GM04504 (cell line): ENCODE data around the gene WDFY2.
"Not testable (repeated sequence)": the region's sequence is repeated elsewhere in the genome, so short reads cannot be mapped to it uniquely, and the experiment has no call there.

Experiments
- DNase-seq: peaks from one replicate; pipeline ENCODE4 v3.0.0-alpha.2; 2012; ENCODE audit warnings: low read depth

The WDFY2 gene, protein sequence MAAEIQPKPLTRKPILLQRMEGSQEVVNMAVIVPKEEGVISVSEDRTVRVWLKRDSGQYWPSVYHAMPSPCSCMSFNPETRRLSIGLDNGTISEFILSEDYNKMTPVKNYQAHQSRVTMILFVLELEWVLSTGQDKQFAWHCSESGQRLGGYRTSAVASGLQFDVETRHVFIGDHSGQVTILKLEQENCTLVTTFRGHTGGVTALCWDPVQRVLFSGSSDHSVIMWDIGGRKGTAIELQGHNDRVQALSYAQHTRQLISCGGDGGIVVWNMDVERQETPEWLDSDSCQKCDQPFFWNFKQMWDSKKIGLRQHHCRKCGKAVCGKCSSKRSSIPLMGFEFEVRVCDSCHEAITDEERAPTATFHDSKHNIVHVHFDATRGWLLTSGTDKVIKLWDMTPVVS

DNA sequence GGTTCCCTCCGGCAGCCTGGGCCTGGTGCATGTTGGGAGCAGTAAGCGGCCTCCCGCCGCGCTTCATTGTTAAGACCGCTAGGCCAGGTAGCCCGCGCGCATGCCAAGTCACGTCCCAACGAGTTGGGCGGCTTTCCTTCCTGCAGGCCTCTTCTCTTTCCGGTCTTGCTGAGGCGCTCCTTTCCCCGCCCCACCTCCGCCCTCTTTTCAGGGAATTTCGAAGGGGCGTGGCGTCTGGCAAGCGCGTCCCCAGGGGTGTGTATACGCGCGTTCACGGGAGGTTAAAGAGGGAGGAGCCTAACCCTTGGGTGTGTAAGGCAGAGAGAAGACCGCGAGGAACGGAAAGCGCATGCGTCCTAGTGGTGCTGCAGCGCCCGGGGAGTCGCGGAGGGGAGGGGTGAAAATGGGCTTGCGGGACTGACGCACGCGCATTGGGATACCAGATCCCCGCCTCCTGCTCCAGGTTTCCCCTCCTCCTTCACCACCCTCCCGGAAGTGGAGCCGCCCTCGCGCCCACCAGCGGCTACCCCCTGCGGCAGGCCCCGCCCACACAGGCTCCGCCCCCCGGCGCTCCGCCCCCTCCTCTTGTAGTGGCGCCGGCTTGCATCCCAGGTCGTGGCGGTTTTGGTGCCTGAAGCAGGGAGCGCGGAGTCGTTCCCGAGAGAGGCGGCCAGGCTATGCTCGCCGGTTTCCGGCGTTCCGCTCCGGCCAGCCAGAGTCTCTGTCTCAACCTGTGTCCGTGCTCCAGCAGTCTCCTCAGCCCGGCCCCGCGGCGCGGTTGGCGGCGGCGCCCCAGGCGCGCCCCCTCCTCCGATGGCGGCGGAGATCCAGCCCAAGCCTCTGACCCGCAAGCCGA is at the start of gene WDFY2:
Gene WDFY2 (plus strand): TSS at position 588 of the 856 bp plus-strand sequence. CDS start 226 bp downstream, at position 814.
- peak; percentile 100 for DNase-seq

DNA sequence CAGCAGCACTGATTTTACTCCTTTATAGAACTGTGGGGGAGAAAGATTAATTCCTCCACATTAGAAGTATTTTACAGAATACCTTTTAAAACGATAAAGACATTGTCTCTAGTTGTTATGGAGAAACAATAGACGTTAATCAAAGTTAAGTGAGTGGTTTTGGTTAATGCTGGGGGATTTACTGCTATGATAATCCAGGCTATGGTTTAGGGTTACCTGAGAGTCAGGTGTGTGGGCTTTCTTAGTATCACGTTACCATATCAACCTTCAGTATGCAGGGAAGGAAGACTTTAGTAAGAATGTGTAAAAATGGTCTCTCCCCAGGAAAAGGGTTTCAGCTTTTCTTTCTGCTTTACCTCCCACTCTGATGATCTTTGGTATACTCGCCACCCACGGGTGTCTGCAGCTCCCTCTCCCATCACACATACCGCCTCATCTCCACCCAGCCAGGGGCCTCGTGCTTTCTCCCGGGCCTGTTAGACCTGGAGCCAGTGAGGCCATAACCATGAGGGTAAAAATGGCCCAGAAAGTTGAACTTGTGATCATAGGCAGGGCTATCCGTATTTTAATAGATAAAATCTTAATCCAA is 45.6 kb upstream of the WDFY2 start:
- no peak for DNase-seq

DNA sequence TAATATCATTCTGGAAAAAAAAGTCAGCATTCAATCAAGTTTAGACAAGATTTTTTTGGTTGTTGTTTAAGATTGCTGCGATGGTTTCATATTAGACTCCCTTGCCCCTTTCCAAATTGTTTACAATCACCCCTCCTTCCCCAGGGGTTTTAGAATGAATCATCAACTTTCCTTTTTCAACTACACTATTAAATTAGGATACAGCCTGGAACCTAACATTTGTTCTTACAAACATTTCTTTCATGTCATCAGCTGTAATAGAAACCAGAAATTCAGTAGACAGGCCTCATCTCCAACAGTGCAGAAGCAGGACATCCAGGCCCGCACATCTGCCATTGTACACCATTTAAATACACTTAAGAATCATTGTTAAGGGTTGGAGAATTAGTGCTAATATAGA is 44.4 kb upstream of the WDFY2 start:
- no peak for DNase-seq

DNA sequence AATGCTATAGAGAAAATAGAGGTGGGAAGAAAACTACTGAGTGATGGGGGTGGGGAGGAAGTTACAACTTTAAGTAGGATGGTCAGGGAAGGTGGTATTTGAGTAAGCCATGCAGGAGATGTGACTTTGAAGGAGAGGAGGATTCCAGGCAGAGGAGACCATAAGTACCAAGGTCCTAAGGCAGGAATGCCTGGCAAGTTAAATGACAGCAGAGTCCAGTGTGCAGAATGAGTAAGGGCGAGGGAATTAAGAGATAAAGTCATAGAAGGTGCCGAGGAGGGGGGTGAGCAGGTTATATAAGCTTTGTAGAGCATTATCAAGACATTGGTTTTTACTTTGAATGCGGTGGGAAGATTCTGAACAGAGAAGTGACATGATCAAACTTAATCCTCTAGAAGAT is 43.2 kb upstream of the WDFY2 start:
- no peak for DNase-seq

DNA sequence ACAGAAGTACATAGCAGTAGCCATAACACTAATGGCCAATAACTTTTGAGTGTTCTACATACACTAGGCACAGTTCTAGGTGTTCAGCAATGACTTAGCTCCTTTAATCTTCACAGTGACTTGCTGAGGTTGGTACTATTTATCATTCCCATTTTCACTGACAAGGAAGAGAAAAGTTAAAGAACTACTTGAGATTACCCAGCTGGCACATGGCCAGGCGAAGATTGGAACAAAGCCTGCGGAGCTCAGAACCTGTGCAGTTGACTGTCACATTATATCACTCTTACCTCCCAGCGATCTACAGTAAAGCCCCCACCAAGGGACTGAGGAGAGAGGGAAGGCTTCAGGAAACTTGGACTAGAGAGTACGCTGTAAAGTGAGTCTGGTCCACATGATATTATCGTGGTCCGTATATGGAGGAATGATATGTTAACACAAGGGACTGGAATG is 42.4 kb upstream of the WDFY2 start:
- DNase-seq = no peak

DNA sequence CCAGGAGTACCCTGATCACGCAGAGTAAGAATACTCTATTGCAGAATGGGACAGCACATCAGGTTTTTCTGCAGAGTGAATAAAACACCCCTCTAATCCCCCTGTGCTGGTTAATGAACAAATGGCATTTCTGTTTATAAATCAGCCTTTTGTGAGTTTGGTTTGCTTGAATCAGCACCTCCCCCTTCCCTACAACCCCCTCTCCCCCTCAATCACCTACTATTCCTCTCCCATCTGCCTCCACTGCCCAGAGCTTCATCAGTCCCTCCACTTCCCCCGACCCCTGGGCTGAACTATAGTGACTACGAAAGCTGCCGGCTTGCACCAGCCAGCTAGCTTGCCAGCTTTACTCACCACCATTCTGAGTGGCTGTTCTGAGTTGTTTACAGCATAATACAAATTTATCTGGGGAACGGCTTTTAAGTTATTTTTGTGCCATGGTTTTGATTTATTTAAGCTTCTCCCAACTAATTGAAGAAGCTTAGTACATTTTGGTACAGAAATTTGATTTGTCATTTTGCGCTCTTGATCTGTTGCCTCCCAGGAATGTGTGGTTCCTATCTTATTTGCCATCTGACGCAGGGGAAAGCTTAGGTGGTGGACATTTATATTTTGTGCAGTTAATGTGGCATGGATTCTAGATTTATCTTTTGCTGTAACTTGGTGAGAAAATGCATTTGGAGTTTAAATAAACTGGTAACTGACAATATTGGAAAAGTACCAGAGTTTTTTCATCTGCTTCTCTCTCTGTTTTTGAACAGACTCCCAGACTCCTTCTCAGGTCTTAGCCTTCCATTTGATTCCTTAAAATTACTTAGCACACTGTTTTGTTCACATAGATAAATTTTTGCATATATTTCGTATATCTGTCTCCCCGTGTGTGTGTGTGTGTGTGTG is 41.7 kb upstream of the WDFY2 start:
- no peak for DNase-seq

DNA sequence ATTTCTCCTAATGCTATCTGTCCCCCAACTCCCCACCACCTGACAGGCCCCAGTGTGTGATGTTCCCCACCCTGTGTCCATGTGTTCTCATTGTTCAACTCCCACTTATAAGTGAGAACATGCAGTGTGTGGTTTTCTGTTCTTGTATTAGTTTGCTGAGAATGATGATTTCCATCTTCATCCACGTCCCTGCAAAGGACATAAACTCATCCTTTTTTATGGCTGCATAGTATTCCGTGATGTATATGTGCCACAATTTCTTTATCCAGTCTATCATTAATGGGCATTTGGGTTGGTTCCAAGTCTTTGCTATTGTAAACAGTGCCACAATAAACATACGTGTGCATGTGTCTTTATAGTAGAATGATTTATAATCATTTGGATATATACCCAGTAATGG is 38.8 kb upstream of the WDFY2 start:
- DNase-seq = not testable (repeated sequence)

DNA sequence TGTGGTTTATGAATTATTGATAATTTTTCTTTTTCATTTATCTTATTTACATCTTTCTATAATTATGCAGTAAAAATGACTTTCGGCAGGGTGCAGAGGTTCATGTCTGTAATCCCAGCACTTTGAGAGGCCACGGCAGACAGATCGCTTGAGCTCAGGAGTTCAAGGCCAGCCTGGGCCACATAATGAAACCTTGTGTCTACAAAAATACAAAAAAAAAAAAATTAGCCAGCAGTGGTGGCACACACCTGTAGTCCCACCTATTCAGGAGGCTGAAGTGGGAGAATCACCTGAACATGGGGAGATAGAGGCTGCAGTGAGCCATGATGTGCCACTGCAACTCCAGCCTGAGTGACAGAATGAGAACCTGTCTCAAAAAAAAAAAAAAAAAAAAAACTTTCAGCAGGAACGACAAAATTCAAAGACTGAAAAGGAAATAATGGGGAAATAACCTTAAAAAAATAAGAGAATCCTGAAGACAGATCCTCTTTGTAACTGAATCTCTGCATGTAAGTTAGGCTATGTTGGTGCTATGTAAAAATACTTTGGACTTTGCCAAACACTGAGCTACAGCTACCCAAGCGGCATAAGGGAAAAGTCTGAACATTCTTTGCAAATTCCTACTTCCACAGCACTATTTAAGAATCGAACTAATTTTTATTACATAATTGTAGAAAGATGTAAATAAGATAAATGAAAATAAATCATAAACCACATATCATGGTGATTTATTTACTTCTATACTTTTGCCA is 36.7 kb upstream of the WDFY2 start:
- DNase-seq = no peak

DNA sequence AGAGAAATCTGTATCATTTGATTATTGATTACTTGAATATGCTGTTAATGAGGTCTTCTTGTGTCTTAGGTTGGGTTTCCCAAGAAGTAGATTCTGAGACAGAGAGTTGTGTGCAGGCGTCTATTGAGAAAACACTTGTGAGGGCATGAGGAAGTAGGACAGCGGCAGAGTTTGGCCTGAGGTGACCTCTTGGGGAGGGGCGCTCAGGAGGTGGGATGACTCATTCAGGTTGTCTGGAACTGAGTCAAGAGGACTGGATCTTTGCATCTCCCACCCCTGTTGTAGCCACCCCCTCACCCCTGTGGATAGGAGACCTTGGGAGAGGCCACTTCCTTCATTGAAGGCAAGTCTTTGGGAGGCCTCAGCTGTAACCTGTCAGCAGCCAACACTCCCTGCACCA is 35.2 kb upstream of the WDFY2 start:
- DNase-seq = no peak

DNA sequence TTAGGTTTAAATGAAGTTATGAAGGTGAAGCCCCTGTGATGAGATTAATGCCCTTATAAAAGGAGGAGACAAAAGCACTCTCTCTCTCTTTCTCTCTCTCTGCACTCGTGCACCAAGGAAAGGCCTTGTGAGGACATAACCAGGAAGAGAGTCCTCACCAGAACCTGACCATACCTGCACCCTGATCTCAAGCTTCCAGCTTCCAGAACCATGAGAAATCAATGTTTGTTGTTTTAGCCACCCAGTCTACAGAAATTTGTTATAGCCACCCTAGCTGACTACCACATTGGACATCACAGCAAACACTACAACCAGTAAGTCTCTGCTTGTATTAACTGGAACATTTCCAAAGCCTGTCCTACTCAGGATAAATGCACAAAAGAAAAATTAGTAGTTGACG is 34.7 kb upstream of the WDFY2 start:
- no peak for DNase-seq

DNA sequence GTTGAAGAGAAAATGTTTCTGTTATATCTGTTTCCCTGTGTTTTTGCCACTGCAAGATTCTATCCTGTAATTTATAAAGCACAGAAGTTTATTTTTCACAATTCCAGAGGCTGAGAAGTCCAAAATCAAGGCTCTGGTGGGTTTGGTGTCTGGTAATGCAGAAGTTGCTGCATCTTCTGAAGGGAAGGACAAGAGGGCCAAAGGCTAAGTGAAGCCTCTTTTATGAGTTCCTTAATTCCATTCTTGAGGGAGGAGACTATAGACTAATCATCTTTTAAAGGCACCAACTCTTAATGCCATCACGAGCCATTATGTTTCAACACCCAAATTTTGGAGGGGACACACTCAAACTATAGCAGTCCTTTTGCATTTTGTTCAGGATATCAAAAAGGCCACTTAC is 34.1 kb upstream of the WDFY2 start:
- DNase-seq = no peak

DNA sequence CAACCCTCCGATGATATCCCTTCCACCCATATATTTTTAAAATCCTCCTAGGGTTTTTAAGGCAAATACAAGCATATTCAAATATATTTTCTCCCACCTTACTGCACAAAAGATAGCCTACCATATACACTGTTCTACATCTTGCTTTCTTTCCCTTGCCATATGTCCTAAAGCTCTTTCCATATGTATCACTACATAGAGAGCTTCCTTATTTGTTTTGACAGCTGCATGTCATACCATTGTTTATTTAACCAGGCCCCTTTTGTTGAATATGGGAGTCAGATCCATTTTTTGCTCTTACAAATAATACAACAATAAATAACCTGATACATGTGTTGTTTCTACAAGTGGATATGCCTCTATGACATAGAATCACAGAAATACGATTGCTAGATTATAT is 32.8 kb upstream of the WDFY2 start:
- no peak for DNase-seq

DNA sequence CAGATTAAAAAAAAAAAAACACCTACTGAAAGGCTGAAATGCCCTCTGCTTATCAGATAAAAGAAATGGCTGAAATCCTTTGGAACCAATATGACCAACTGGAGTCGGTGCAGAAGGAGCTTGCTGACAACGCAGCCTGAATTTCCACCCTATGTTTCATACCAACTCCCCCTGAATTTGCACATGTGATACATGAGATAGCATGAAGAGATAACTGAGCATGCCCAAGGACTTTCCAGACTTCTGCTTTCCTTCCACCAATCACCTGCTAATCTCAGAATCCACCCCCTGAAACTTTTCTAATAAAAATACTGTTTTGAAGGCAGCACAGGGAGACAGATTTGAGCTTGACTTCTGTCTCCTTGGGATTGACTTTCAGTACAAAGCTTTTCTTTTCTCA is 32.2 kb upstream of the WDFY2 start:
- no peak for DNase-seq

DNA sequence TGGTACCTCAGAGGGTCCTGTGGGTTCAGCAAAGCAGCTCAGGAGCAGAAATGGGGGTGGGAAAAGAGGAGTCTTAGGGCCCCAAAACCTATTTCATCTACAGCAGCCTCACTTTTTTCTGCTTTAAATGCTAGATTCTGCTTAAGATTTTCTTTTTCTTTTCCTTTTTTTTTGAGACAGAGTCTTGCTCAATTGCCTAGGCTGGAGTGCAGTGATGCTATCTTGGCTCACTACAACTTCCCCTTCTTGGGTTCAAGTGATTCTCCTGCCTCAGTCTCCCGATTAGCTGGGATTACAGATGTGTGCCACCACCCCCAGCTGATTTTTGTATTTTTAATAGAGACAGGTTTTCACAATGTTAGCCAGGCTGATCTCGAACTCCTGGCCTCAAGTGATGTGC is 30.7 kb upstream of the WDFY2 start:
- no peak for DNase-seq

DNA sequence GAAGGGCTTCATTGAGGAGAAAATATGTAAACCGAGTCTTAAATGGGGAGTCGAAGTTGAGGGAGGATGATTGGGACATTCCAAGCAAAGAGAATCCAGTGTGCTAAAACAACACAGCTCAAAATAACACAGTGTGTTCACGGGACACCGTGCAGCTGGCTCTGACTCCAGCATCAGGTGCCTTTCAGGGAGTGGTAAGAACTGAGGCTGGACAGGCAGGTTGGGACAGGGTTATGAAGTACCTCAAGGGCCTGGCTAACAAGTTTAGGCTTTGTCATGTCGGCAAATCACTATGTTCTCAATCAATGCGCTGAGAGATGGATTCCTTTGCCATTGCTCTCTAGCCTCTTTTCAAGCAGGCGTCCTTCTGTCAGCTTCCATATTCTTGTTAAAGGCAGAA is 27.5 kb upstream of the WDFY2 start:
- no peak for DNase-seq

DNA sequence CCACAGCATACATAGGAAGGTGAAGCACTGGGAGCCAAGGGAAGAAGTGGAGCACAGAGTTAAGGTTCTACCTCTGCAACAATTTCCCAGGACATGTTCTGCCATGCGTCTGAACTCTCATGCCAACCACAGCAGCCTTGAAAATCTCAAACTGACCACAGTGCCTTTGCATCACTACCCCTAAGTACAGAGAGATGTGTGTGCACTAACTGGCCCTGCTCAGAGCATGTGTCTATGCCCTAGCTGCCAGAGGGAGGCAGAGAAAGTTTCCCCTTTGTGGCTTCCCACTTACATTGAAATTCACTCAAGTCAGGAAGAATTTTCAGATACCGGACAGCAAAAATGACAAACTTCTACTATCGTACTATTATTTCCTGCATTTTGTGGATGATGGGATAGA is 26.8 kb upstream of the WDFY2 start:
- DNase-seq = no peak

DNA sequence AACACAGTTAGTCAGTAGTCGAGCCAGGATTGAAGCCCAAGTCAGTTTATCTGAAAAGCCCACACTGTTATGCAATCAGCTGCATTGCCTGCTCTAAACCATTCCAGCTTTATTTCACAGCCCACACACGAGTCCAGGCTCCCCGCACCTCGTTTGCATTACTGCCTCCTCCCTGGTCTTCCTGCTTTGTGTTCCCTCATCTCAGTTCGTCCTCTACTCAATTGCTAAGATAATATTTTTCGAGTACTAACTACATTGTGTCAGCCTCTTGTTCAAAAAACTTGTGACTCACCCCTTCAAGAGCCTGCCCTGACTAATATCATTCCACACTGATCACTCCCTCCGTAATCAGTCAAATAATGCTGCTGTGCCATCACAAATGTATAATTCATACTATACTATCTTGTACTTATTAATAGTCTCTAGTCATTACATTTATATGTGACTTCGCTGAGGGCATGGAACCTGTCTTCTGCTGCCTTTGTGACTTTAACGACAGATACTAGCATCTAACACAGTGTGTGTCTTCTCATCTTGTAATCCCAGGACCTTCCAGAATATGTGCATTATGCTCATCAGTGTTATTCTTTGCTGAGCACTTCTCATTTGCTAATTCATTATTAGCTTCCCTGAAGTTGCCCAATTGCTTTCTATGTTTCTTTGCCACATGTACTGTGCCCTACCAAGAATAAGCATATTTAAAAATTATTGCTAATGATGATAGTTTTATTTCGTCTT is 26.2 kb upstream of the WDFY2 start:
- peak; percentile 54 for DNase-seq

DNA sequence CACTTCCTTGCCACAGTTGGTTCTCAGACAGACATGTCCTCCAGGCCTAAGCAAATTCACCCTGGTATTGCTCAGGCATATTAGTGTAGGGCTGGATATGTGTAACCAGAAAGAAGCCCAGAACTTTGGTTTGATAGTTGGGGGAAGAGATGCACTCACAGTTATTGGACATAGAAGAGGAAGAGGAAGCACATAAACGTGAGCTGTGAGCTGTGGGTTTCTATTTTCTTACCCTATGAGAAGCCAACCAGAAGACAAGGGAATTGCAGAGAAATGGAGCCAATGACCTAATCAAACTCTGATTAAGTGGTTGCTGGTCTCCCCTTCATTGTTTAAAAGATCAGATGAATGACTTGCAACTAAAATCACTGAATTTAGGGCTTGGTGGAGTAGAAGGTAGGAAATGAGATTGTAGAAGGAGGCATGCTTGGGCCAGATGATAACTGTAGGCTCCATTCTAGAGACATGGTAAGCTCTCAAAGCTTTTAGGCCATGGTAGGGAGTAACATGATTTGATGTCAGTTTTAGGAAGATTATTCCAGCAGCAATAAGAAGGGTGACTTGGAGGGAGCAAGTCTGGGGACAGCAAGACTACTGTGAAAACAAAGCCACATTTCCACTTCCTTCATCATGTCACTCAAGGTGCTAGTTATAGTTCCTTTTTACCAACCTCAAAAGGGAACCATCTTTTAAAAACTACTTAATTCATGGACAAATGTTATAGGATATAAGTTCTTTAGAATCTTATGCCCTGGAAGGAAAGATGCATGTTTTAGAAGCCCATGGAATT is 24.1 kb upstream of the WDFY2 start:
- DNase-seq = no peak

DNA sequence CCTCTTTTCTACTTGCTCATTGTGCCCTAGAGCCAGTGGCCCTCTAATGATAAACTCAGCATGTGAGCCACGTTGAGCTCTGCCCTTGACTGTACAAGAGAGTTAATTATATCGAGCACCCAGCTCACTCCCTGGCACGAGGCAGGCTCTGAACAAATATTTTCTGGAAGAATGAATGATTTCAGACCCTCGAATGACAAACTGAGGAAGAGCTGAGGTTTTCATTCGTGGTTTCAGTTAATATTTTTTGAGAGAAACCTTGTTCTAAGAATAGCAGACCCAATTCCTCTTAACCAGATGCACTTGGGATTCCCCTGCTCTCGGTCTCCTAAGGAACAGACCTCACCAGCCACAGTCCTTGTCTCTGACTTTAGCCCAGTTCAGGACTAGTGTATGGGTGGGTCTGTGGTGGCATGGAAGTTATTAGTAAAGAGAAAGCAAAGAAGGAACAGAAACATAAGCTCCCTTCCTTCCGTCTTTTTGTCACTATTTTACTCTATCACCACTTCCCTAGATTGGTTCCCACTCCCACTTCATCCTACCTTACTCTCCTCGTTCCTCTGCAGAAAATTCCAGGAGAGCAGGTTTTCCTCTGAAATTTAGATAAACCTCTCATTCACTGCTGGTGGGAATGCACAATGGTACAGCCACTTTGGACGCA is 22.1 kb upstream of the WDFY2 start:
- no peak for DNase-seq
